Spleen (tissue), 11 donors: ENCODE data around the gene LDB2. TPM values are rescaled to one million over a fixed set of nuclear protein-coding genes. Genes with fewer than 3 reads are reported as not detected.

Source experiments
- DNase-seq: peaks from one replicate; pipeline ENCODE4 v3.0.0-alpha.2; 2020
- H3K27ac ChIP-seq, 8 donors: fragments of 200-600 bp; sonication (generic) in 7 of 8; 1 replicate in 4 of 8; 2 replicates in 4 of 8; pipeline versions ENCODE4 v1.5.0 to v1.8.0; 2016 to 2021; ENCODE audit warnings: inconsistent platforms in 4 of 8, mild to moderate bottlenecking in 4 of 8, moderate library complexity in 1 of 8
- H3K27me3 ChIP-seq, 7 donors: fragments of 200-600 bp; sonication (generic) in 6 of 7; replicated peaks in 1 of 7; 1 replicate in 4 of 7; 2 replicates in 3 of 7; pipeline versions ENCODE4 v1.5.0 to v1.8.0; 2016 to 2021; ENCODE audit warnings: inconsistent platforms in 3 of 7, mild to moderate bottlenecking in 1 of 7
- H3K36me3 ChIP-seq, 6 donors: fragments of 200-600 bp; sonication (generic) in 5 of 6; 1 replicate in 4 of 6; 2 replicates in 2 of 6; pipeline versions ENCODE4 v1.5.0 to v1.8.0; 2016 to 2021; ENCODE audit warnings: inconsistent platforms in 2 of 6
- H3K4me1 ChIP-seq, 6 donors: fragments of 200-600 bp; sonication (generic) in 5 of 6; 1 replicate in 3 of 6; 2 replicates in 3 of 6; pipeline versions ENCODE4 v1.5.0 to v1.8.0; 2016 to 2021; ENCODE audit warnings: inconsistent platforms in 3 of 6
- H3K4me3 ChIP-seq, 8 donors: fragments of 200-600 bp; sonication (generic) in 7 of 8; 1 replicate in 4 of 8; 2 replicates in 4 of 8; pipeline versions ENCODE4 v1.5.0 to v1.8.0; 2016 to 2021; ENCODE audit warnings: inconsistent platforms in 4 of 8, mild to moderate bottlenecking in 4 of 8, moderate library complexity in 2 of 8
- H3K9me3 ChIP-seq, 8 donors: fragments of 200-600 bp; sonication (generic) in 7 of 8; 1 replicate in 4 of 8; 2 replicates in 4 of 8; pipeline versions ENCODE4 v1.5.0 to v1.8.0; 2016 to 2021; ENCODE audit warnings: inconsistent platforms in 4 of 8
- CTCF ChIP-seq, 11 experiments: fragments of 200-600 bp in 7 of 11; fragments of 450-650 bp in 4 of 11; sonication (generic) in 4 of 11; IDR thresholded peaks in 8 of 11; conservative IDR thresholded peaks in 3 of 11; 1 replicate in 7 of 11; 2 replicates in 4 of 11; pipeline versions ENCODE4 v1.4.0 to v1.8.0; 2016 to 2021; ENCODE audit warnings: antibody characterized with exemption in 11 of 11, inconsistent platforms in 4 of 11, mild to moderate bottlenecking in 1 of 11
- POLR2A ChIP-seq, 3 donors: fragments of 450-650 bp; IDR thresholded peaks; one replicate each; pipeline ENCODE4 v1.5.1; 2017; ENCODE audit warnings: antibody characterized with exemption in 3 of 3, mild to moderate bottlenecking in 1 of 3
- POLR2AphosphoS5 ChIP-seq, 3 donors: sonication (generic); formaldehyde crosslinking; IDR thresholded peaks; one replicate each; pipeline ENCODE4 v1.5.1; 2017; ENCODE audit warnings: antibody characterized with exemption in 3 of 3
- WGBS, 5 donors: extraction: QIAGEN DNeasy Blood & Tissue Kit in 3 of 5; methylation state at CpG; one replicate each; pipeline versions ENCODE4 v1.1.5 to v1.1.7; 2013 to 2018; 5-methylcytosine and 5-hydroxymethylcytosine counted together
- intact Hi-C: fragments of 100-400 bp; cut with DNase I; formaldehyde crosslinking; loops from one replicate; pipeline ENCODE4 v1.15.0; 2023; ENCODE audit warnings: low total_unique reads
- polyA plus RNA-seq, 3 donors: library from polyadenylated mRNA; stranded (reverse); fragments of 200-250 nt; gene quantifications; one replicate each; pipeline ENCODE4 v1.2.1, GENCODE V29; 2013
- total RNA-seq, 7 donors: library from RNA; depleted of rRNA in 3 of 7; stranded (reverse); fragments of >200 nt in 3 of 7; fragmentation: NEBNext Ultra II Directional in 4 of 7; extraction: Animal tissue kit (Norgen Biotek cat#: 25700) in 4 of 7; gene quantifications; one replicate each; pipeline versions ENCODE4 v1.1.0 to v1.2.1, GENCODE V29; 2016 to 2021
- donor health status: healthy with polysubstance abuse.
- donor health status: DM: no; HTN: no; CAD: no; lungs with moderate emphysema.
- donor health status: DM: no; HTN: no; CAD: no.
- donor health status: Bipolar disorder and iron deficiency.
- donor health status: healthy.
- donor health status: DM: no; HTN: no; CAD: no.
- donor health status: DM: yes; HTN: yes; CAD: no.

Gene LDB2
- total and polyA plus RNA-seq, 10 donors: 24.1 to 257 (median 142) TPM

- Histone ChIP-seq H3K27ac (no peak overlapping the region), H3K4me1 (peaks cover 0 to 21% (median 5%) of the 10 kb centered on the region in 6 donors), H3K4me3 (no peak overlapping the region), H3K27me3 (no peaks in the 10 kb centered on the region), H3K36me3 (no peaks in the 10 kb centered on the region), H3K9me3 (no peaks in the 10 kb centered on the region)
- intact Hi-C loops: no loop called here
- DNase-seq: no peak
- WGBS, 5 donors: 90 to 100% (median 97%) methylated on average over 1 of the region's 1 CpG
- TF ChIP-seq POLR2AphosphoS5 (IDR thresholded peaks at IDR 0.05) (no peak), CTCF (IDR thresholded peaks at IDR 0.05 in 8 of 11, conservative IDR thresholded peaks at IDR 0.05 in 3 of 11) (no peak)
Measured at GRCh38 chr4:16670727-16671126, 227.7 kb downstream of the LDB2 start.

DNA sequence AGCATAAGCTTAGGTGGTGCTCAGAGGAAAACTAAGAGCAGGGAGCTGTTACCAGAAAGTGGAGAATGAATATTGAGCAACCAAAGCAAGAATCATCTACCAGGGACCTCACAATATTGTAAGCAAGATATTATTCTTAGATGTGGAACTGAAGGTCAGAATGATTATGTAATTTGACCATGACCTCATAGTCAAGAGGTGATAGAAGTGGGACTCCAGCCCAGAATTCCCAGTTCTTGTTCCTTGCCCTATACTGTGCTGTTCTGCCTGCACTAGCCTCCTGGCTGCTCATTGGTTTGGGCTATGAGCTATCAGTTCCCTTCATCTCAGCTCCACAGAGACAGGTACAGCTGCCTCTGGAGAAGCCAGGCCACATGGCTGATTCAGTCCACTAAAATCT, 229.4 kb downstream of the LDB2 start:
- TF ChIP-seq POLR2A (IDR thresholded peaks at IDR 0.05) (no peak), POLR2AphosphoS5 (IDR thresholded peaks at IDR 0.05) (no peak), CTCF (IDR thresholded peaks at IDR 0.05 in 8 of 11, conservative IDR thresholded peaks at IDR 0.05 in 3 of 11) (no peak)
- no peak for DNase-seq

GRCh38 chr4:16668488-16668887, 230.0 kb downstream of the LDB2 start:
- no peak overlapping the region for H3K27ac ChIP-seq
- no peaks in the 10 kb centered on the region for H3K36me3 ChIP-seq
- intact Hi-C loops: no loop called here
- H3K4me3 ChIP-seq: no peak overlapping the region
- WGBS, 5 donors: 70 to 84% (median 76%) methylated on average over 1 of the region's 1 CpG
- no peaks in the 10 kb centered on the region for H3K9me3 ChIP-seq
- peaks cover 0 to 21% (median 5%) of the 10 kb centered on the region in 6 donors for H3K4me1 ChIP-seq
- TF ChIP-seq POLR2AphosphoS5 (IDR thresholded peaks at IDR 0.05) (no peak), POLR2A (IDR thresholded peaks at IDR 0.05) (no peak), CTCF (IDR thresholded peaks at IDR 0.05 in 8 of 11, conservative IDR thresholded peaks at IDR 0.05 in 3 of 11) (no peak)
- no peaks in the 10 kb centered on the region for H3K27me3 ChIP-seq
- no peak for DNase-seq

More for the DNA sequence above, 229.4 kb downstream of the LDB2 start:
- Histone ChIP-seq H3K27ac (no peak overlapping the region), H3K4me3 (no peak overlapping the region), H3K4me1 (peaks cover 0 to 21% (median 5%) of the 10 kb centered on the region in 6 donors), H3K27me3 (no peaks in the 10 kb centered on the region), H3K9me3 (no peaks in the 10 kb centered on the region), H3K36me3 (no peaks in the 10 kb centered on the region)
- intact Hi-C loops: no loop called here

DNA sequence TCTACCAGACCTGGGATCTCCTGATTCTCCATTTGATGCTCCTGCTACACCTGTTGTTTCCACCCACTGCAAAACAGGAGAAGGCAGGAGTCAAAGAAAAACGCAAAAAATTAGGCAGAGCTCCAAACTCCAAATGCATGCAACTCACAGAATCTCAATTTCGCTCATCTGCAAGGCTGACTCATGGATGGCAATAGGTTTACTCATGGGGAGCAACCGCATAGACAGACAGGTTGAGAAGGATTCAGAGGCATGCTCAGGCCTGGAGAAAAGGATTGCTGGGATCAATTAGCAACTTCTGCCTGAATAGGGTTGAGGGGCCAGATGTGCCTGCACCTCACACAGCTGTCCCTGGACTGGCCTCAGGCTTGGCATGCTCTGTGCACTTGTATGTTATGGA, 231.0 kb downstream of the LDB2 start:
- Histone ChIP-seq H3K27me3 (no peaks in the 10 kb centered on the region), H3K27ac (no peak overlapping the region), H3K36me3 (no peaks in the 10 kb centered on the region), H3K4me3 (no peak overlapping the region), H3K4me1 (peaks cover 0 to 20% (median 5%) of the 10 kb centered on the region in 6 donors), H3K9me3 (peaks cover 0 to 8% (median 0%) of the 10 kb centered on the region in 8 donors)
- 83 to 89% (median 85%) methylated on average over 3 of the region's 3 CpGs for WGBS, 5 donors
- no peak for TF ChIP-seq CTCF (IDR thresholded peaks at IDR 0.05 in 8 of 11, conservative IDR thresholded peaks at IDR 0.05 in 3 of 11)
- TF ChIP-seq POLR2AphosphoS5 (IDR thresholded peaks at IDR 0.05): no peak
- TF ChIP-seq POLR2A (IDR thresholded peaks at IDR 0.05): no peak
- no peak for DNase-seq
- intact Hi-C loops: no loop called here
